ENCODE data around the gene RASD2. TPM values are rescaled to one million over a fixed set of nuclear protein-coding genes. Genes with fewer than 3 reads are reported as not detected.
"Not testable (repeated sequence)": the region's sequence is repeated elsewhere in the genome, so short reads cannot be mapped to it uniquely, and the experiment has no call there.

The RASD2 gene
- total and polyA plus RNA-seq, 7 donors: 2.0 to 6.1 (median 3.5) TPM

DNA sequence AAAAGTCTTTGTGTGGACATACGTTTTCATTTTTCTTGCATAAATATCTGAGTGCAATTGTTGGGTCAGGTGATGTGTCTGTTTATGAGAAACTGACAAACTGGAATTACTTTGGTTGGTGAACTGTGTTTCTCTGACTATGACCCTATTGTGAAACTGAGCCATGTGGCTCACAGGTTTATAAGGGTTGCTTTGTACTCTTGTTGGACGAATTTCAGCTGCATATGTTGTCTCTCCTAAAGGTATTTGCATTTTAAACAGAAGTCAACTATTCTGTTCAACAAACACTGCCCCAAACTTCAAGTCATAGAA lies 34.4 kb upstream of the RASD2 start:
- 49 to 63% (median 63%) methylated on average over 2 of the region's 2 CpGs for WGBS, 3 donors
- Histone ChIP-seq H3K4me1 (no peaks in the 10 kb centered on the region), H3K27me3 (ENCODE audit: insufficient read depth in 3 of 3, low read length in 2 of 3) (peaks cover 0 to 14% (median 3%) of the 10 kb centered on the region in 3 donors), H3K27ac (no peak overlapping the region), H3K9me3 (no peaks in the 10 kb centered on the region), H3K4me3 (no peak overlapping the region), H3K36me3 (ENCODE audit: insufficient read depth in 1 of 2, low read depth in 1 of 2) (no peaks in the 10 kb centered on the region)
- TF ChIP-seq, protein P1, sequence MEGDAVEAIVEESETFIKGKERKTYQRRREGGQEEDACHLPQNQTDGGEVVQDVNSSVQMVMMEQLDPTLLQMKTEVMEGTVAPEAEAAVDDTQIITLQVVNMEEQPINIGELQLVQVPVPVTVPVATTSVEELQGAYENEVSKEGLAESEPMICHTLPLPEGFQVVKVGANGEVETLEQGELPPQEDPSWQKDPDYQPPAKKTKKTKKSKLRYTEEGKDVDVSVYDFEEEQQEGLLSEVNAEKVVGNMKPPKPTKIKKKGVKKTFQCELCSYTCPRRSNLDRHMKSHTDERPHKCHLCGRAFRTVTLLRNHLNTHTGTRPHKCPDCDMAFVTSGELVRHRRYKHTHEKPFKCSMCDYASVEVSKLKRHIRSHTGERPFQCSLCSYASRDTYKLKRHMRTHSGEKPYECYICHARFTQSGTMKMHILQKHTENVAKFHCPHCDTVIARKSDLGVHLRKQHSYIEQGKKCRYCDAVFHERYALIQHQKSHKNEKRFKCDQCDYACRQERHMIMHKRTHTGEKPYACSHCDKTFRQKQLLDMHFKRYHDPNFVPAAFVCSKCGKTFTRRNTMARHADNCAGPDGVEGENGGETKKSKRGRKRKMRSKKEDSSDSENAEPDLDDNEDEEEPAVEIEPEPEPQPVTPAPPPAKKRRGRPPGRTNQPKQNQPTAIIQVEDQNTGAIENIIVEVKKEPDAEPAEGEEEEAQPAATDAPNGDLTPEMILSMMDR (IDR thresholded peaks at IDR 0.05): no peak
- ATAC-seq (no peak), DNase-seq (no peak)
- intact Hi-C loops (cut with DNase I): no loop called here

DNA sequence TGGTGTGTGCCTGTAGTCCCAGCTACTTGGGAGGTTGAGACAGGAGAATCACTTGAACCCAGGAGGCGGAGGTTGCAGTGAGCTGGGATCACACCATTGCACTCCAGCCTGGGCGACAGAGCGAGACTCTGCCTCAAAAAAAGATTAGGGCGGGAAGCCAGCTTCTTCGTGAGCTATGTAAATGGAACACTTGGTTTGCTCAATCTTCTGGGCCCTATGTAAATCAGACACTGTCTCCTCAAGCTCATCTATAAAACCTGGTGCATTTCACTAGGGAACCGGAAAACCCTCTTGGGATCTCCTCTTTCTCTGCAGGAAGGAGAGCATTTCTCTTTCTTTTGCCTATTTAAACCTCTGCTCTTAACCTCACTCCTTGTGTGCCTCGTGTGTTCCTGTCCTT lies 32.8 kb upstream of the RASD2 start:
- ATAC-seq; H3K36me3 ChIP-seq (ENCODE audit: insufficient read depth in 1 of 2, low read depth in 1 of 2); H3K4me1 ChIP-seq; DNase-seq; intact Hi-C loops (cut with DNase I); H3K27ac ChIP-seq; H3K9me3 ChIP-seq; H3K4me3 ChIP-seq: not testable (repeated sequence)
- 80 to 89% (median 85%) methylated on average over 7 of the region's 7 CpGs for WGBS, 3 donors
- peaks cover 0 to 10% (median 3%) of the 10 kb centered on the region in 3 donors for H3K27me3 ChIP-seq (ENCODE audit: insufficient read depth in 3 of 3, low read length in 2 of 3)

DNA sequence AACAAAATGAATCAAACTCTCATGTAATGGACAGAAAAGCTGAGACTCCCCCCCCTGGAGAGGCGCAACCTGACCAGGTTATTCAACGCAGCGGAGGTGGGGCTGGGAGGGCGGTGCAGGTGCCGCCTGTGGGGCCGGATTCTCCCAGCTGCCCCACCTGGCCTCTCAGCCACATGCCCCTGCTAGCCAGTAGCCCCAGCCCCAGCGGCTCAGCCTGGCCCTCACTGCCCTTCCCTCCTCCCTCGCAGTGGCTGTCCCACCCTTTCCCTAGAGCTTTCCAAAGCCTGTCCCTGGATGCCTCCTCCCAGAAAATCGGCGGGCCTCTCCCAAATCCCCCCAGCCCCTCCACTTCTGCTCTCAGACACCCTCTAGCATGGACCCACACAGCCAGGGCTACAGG lies 31.2 kb upstream of the RASD2 start:
- H3K27me3 ChIP-seq (ENCODE audit: insufficient read depth in 3 of 3, low read length in 2 of 3): peaks cover 0 to 6% (median 3%) of the 10 kb centered on the region in 3 donors
- no peaks in the 10 kb centered on the region for H3K4me1 ChIP-seq
- H3K27ac ChIP-seq: no peak overlapping the region
- DNase-seq (no peak), ATAC-seq (no peak)
- intact Hi-C loops (cut with DNase I): no loop called here
- no peaks in the 10 kb centered on the region for H3K9me3 ChIP-seq
- TF ChIP-seq, protein P1 (IDR thresholded peaks at IDR 0.05): no peak
- no peaks in the 10 kb centered on the region for H3K36me3 ChIP-seq (ENCODE audit: insufficient read depth in 1 of 2, low read depth in 1 of 2)
- no peak overlapping the region for H3K4me3 ChIP-seq
- WGBS, 3 donors: 76 to 88% (median 82%) methylated on average over 8 to 10 of the region's 10 CpGs

DNA sequence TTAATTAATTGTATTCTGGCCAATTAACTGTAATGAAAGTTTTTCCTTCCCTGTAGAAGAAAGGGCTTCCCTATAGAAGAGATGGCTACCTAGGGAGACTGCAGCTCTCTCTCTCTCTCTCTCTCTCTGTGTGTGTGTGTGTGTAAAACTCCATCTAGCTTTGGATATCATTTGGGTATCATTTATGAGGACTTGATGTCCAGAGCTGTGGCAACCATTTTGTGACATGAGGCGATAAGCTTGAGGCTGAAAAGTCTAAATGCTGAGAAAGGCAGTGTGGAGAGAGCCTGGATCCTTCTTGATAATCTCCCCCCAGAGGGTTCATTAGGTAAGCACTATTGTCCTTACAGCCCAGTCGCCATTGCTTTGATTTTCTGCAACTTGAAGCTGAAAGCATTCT lies 30.7 kb upstream of the RASD2 start:
- Histone ChIP-seq H3K4me1 (no peaks in the 10 kb centered on the region), H3K27ac (no peak overlapping the region), H3K36me3 (ENCODE audit: insufficient read depth in 1 of 2, low read depth in 1 of 2) (no peaks in the 10 kb centered on the region), H3K27me3 (ENCODE audit: insufficient read depth in 3 of 3, low read length in 2 of 3) (peaks cover 0 to 6% (median 3%) of the 10 kb centered on the region in 3 donors), H3K9me3 (no peaks in the 10 kb centered on the region), H3K4me3 (no peak overlapping the region)
- intact Hi-C loops (cut with DNase I): no loop called here
- no peak for DNase-seq
- TF ChIP-seq, protein P1 (IDR thresholded peaks at IDR 0.05): no peak
- 89 to 93% (median 89%) methylated on average over 2 of the region's 2 CpGs for WGBS, 3 donors
- no peak for ATAC-seq

DNA sequence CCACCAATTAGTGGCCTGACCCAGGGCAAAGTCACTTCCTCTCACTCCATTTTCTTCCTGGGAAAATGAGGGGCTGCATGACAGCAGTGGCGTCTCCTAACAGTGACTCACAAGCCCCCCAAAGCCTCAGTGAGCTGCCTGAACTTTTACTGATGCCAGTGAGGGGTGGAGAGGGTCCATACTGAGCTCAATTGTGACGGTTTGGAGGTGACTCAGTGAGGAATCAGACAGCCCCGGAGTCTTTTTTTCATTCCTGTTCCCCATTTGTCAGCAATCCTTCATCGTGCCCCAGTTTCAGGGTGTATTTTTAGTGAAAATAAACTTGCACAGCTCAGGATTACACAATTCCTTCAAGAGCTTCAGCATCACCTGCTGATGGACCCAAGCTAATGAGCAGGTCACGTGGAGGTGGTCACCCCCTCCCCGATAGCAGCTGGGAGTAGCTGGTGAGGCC lies 30.1 kb upstream of the RASD2 start:
- 81 to 89% (median 82%) methylated on average over 6 of the region's 6 CpGs for WGBS, 3 donors
- no peak for ATAC-seq

More for the DNA sequence above, 30.1 kb upstream of the RASD2 start:
- Histone ChIP-seq H3K27ac (no peak overlapping the region), H3K4me1 (no peaks in the 10 kb centered on the region), H3K9me3 (no peaks in the 10 kb centered on the region), H3K36me3 (ENCODE audit: insufficient read depth in 1 of 2, low read depth in 1 of 2) (no peaks in the 10 kb centered on the region), H3K27me3 (ENCODE audit: insufficient read depth in 3 of 3, low read length in 2 of 3) (peaks cover 0 to 6% (median 0%) of the 10 kb centered on the region in 3 donors), H3K4me3 (no peak overlapping the region)
- intact Hi-C loops (cut with DNase I): no loop called here
- TF ChIP-seq, protein P1 (IDR thresholded peaks at IDR 0.05): no peak
- DNase-seq: no peak
